ENCODE data around the gene HS3ST4.
A peak's percentile ranks its signal among the peaks of the same experiment; 100 is the strongest.
"Not testable (repeated sequence)": the region's sequence is repeated elsewhere in the genome, so short reads cannot be mapped to it uniquely, and the experiment has no call there.

The HS3ST4 gene

GRCh38 chr16:25734430-25735385, 42.9 kb downstream of the HS3ST4 start:
- DNase-seq: no peak

DNA sequence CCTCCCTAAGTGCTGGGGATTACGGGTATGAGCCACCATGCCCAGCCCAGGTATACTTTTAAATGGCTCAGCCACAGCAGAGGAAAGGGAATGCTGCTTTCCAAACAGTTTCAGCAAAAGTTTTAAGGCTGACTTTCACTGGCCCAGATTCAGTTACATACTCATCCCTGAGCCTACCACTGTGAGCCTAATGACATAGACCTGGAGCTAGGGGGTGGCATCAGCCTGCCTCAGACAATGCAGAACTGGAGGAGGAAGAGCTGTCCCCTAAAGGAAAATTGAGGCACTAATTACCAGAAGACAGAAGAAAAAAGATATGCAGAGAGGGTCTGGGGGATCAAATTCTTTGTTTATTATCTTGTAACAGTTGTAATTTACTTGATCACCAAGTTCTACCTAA, 43.9 kb downstream of the HS3ST4 start:
- DNase-seq: no peak

- DNase-seq: peak in 1 of 2 donors; percentile 17
Observed at GRCh38 chr16:25747160-25747758, 55.5 kb downstream of the HS3ST4 start.

GRCh38 chr16:25748092-25748654, 56.4 kb downstream of the HS3ST4 start:
- no peak for DNase-seq

- no peak for DNase-seq
Observed at GRCh38 chr16:25750488-25751216, 58.9 kb downstream of the HS3ST4 start.

GRCh38 chr16:25751230-25751835, 59.6 kb downstream of the HS3ST4 start:
- no peak for DNase-seq

DNA sequence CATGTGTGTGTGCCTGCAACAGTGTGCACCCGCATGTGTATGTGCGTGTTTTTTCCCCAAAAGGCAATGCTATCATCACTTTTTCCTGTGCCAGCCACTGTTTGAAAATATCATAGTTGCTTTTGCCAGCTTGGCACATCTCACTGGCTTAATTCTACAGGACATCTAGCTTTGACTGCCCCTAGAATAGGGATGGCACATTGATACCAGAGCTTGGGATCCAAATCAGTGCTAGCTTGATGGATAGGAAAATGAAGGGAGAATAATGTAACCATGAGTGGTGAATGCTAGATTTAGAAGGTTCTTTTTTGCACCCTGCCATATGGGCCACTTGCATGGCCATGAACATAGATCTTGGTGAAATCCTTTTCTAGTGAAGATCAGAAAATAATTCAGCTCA, 72.7 kb downstream of the HS3ST4 start:
- DNase-seq: no peak

GRCh38 chr16:25771216-25771615, 79.5 kb downstream of the HS3ST4 start:
- no peak for DNase-seq

DNA sequence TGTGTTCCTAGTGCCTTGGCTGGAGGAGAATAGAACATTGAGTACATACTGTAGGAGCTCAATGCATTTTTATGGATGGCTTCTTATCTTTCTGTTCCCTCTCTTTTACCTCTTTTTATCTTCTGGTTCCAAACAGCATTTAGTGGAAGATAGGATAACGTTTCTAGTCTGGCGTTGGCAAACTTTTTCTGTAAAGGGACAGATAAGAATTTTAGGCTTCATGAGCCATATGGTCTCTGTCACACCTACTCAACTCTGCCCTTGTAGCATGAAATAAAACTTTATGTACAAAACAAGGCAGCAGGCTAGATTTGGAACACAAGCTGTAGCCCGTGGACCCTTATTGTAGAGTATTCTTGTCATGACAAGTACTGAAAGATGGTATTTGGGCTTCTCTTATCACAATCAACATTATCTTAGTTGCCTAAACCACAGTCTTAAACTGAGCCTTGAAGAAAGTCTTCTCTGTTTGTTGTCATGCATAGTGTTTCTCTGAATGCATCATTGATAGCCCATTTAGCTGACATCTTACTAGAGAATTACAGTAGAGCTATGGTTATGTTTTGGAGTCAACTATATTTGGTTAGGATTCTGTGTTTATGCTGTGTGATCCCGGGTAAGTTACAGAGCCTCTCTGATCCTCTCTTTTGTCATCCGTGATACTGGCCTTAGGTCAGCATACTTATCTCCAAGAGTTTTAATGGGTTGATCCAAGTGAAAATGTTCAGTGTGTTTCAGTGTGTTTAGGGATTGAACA, 80.2 kb downstream of the HS3ST4 start:
- no peak for DNase-seq

GRCh38 chr16:25776214-25776613, 84.5 kb downstream of the HS3ST4 start:
- DNase-seq: not testable (repeated sequence)

DNA sequence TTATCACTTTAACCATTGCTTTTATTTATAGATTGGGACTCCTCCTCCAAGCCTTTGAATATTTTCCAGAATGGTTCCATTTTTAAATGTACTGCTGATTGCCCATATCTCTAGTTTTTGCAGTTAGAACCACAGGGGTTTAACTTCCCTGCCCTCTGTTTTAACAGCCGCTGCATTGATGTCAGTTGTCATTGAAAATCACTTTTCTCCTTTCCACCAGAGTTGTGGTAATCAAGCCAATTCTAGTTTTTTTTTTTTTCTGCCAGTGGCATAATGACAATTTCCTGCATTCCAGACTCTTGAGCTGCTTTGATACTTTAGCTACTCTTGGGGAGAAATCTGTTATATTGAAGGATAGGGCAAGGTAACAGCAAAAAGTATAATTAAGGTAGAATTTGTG, 91.5 kb downstream of the HS3ST4 start:
- no peak for DNase-seq

- no peak for DNase-seq
Observed at GRCh38 chr16:25785361-25785760, 93.6 kb downstream of the HS3ST4 start.

- DNase-seq: no peak
Observed at GRCh38 chr16:25786748-25787147, 95.0 kb downstream of the HS3ST4 start.

- no peak for DNase-seq
Observed at GRCh38 chr16:25788637-25789036, 96.9 kb downstream of the HS3ST4 start.

- no peak for DNase-seq
Observed at GRCh38 chr16:25796239-25796638, 104.5 kb downstream of the HS3ST4 start.

DNA sequence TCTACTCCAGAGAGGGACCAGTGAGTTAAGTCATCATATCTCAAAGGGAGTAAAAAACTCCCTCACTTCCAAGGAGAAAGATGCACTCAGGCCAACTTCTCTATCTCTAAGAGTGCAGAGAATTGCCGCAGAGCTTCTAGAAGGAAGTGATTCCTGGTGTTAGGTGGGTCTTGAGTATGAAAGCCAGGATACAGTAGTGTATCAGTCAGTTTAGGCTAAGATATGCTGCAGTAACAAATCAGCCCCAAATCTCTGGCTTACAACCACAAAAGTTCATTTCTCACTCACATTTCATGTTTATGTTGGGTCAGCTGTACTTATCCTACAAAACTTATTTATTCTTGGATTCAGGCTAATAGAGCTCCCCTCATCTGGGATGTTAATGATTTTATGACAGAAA, 106.3 kb downstream of the HS3ST4 start:
- no peak for DNase-seq

- no peak for DNase-seq
Observed at GRCh38 chr16:25799816-25800215, 108.1 kb downstream of the HS3ST4 start.

DNA sequence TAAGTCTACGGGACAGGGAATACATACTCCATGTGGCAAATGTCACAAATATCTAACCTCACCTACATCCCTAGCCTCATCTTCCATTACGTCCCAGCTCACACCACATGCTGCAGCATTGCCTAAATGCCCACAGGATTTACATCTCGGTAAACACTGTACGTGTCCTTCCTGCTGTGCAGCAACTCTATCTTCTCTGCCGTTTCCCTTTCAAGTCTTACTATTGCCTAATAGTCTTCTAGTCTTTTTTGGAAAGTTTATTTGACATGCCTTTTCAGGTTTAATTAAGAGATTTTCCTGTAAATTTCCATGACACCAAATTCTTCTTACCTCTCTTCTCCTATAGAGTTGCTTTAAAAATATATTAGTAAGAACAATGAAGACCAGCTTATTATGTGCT, 120.5 kb downstream of the HS3ST4 start:
- DNase-seq: no peak

DNA sequence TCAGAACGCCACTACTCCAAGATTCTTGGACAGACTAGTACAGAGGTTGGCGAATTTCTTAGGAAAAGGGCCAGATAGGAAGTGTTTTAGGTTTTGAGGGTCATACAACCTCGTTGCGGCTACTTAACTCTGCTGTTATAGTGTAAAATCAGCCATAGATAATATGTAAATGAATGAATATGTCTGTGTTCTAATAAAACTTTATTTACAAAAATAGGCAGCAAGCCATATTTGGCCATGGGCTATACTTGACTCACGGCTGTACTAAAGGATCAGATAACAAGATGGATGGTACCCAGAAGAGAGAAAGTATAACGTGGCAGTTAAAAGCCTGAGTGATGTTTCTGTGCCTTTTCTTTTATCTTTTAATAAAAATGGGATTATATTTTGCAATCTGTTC, 125.5 kb downstream of the HS3ST4 start:
- no peak for DNase-seq

DNA sequence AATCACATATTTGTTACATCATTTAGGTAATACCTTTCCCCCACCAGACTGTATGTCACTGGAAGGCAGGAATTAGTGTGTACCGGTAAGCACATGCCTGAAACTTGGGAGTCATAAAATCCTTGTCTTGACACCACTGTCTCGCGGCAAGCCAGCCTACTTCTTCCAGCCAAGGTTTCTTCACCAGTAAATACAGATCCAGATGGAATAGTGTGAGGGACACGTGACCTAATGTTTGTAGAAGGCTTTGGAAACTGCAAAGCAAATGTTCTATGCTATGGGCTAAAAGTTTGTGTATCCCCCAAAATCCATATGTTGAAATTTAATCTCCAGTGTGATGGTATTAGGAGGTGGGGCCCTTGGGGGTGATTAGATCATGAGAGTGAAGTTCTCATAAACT, 126.1 kb downstream of the HS3ST4 start:
- no peak for DNase-seq

DNA sequence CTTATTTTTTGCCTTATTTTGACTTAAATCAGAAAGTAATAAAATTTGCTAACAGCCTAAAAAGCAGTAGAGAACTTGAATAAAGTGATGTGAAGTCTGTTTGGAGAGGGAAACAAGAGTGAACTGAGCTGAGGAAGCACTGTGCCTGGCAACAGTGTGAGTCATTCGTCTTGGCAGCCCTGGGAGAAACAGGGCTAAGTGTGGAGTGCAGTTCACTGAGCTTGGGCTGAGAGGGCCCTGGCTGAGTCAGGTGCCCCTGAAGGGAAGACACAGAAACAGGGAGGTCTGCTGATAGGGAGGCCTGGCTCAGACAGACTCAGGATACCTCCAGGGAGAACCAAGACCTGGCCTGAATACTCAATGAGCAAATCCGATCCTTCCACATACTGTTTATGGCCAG, 132.1 kb downstream of the HS3ST4 start:
- no peak for DNase-seq

DNA sequence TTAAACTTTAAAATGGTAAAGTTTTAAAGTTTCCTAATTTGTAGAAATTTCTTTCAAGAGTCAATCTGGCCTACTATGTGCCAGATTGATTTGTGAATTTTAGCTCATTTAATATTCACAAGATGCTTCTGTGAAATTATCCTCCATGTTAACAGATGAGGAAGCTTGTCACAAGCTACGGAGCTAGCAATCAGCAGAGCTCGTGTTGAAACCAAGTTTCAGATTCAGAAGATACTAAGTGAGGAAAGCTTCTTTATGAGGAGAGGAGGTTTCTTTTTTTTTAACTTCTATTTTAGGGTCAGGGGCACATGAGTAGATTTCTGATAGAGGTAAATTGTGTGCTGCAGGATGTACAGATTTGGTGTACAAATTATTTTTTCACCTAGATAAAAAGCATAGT, 135.9 kb downstream of the HS3ST4 start:
- no peak for DNase-seq

All from stimulated activated CD4-positive, alpha-beta T cell treated with anti-CD3 and anti-CD28 coated beads, Interleukin-2, amount 100 ng/mL, for 24 hours (primary cell).